NB4 (cell line): ENCODE results near the gene DUSP5.

Source experiments
- POLR2A ChIP-seq: IDR thresholded peaks from 2 replicates; pipeline ENCODE4 v1.6.1; 2011; ENCODE audit warnings: mild to moderate bottlenecking; ENCODE audit not compliant: insufficient read length; ENCODE audit errors: extremely low read depth
- TF ChIP-seq, protein P1 (sequence below): IDR thresholded peaks from one replicate; pipeline ENCODE4 v1.5.1; 2012; ENCODE audit warnings: low read depth, low read length
- TF ChIP-seq, protein P2 (sequence below): IDR thresholded peaks from 2 replicates; pipeline ENCODE4 v1.6.1; 2011; ENCODE audit warnings: low read depth, low read length

- TF ChIP-seq, protein P1, sequence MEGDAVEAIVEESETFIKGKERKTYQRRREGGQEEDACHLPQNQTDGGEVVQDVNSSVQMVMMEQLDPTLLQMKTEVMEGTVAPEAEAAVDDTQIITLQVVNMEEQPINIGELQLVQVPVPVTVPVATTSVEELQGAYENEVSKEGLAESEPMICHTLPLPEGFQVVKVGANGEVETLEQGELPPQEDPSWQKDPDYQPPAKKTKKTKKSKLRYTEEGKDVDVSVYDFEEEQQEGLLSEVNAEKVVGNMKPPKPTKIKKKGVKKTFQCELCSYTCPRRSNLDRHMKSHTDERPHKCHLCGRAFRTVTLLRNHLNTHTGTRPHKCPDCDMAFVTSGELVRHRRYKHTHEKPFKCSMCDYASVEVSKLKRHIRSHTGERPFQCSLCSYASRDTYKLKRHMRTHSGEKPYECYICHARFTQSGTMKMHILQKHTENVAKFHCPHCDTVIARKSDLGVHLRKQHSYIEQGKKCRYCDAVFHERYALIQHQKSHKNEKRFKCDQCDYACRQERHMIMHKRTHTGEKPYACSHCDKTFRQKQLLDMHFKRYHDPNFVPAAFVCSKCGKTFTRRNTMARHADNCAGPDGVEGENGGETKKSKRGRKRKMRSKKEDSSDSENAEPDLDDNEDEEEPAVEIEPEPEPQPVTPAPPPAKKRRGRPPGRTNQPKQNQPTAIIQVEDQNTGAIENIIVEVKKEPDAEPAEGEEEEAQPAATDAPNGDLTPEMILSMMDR, result no peak
- no peak for TF ChIP-seq POLR2A
- TF ChIP-seq, protein P2, sequence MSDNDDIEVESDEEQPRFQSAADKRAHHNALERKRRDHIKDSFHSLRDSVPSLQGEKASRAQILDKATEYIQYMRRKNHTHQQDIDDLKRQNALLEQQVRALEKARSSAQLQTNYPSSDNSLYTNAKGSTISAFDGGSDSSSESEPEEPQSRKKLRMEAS, result no peak
Observed at GRCh38 chr10:110474826-110475225, 22.9 kb upstream of the DUSP5 start.
